Measurements from ENCODE around the gene ATG2B.

The ATG2B gene

DNA sequence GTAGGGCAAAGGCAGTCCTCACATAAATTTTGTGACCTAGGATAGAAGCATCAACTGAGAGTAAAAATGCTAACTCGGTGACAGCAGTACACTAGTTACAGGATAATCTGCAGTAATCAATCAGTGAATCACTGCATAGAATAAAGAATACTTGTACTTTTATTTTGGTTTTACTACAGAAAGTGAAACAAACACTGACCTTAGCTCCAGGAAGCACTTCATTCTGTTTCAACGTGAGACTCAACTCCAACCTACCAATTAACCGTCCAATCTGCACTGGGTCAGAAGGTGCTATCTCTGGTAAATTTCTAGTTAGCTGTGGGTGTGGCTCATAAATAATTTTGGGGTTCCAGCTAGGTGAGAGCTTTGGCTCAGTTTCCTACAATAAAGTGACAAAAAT, 21.8 kb downstream of the ATG2B start:
- H3K4me3 ChIP-seq (ENCODE audit: low read depth, low read length), result no peak overlapping the region
- TF ChIP-seq, protein P1, sequence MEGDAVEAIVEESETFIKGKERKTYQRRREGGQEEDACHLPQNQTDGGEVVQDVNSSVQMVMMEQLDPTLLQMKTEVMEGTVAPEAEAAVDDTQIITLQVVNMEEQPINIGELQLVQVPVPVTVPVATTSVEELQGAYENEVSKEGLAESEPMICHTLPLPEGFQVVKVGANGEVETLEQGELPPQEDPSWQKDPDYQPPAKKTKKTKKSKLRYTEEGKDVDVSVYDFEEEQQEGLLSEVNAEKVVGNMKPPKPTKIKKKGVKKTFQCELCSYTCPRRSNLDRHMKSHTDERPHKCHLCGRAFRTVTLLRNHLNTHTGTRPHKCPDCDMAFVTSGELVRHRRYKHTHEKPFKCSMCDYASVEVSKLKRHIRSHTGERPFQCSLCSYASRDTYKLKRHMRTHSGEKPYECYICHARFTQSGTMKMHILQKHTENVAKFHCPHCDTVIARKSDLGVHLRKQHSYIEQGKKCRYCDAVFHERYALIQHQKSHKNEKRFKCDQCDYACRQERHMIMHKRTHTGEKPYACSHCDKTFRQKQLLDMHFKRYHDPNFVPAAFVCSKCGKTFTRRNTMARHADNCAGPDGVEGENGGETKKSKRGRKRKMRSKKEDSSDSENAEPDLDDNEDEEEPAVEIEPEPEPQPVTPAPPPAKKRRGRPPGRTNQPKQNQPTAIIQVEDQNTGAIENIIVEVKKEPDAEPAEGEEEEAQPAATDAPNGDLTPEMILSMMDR (IDR thresholded peaks at IDR 0.05; ENCODE audit: low read depth, low read length), result no peak

DNA sequence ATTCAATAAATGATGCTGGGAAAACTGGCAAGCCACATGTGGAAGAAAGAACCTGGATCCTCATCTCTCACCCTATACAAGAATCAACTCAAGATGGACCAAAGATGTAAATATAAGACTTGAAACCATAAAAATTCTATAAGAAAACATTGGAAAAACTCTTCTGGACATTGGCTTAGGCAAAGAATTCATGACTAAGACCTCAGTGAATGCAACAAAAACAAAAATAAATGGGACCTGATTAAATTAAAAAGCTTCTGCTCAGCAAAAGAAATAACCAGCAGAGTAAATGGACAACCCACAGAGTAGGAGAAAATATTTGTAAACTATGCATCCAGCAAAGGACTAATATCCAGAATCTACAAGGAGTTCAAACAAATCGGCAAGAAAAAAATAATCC, 24.6 kb downstream of the ATG2B start:
- TF ChIP-seq, protein P1 (IDR thresholded peaks at IDR 0.05; ENCODE audit: low read depth, low read length), result no peak
- H3K4me3 ChIP-seq (ENCODE audit: low read depth, low read length), result no peak overlapping the region

DNA sequence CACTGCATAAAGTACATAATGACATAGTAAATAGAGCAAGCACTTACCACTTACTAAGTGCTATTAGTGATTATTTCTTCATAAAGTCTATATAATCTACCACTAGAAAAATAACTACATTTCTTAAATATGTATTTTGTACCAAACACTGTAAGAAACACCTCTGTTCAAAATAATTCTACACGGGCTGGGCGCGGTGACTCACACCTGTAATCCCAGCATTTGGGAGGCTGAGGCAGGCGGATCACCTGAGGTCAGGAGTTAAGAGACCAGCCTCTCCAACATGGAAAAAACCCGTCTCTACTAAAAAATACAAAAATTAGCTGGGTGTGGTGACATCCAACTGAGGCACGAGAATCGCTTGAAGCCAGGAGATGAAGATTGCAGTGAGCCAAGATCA, 38.9 kb downstream of the ATG2B start:
- TF ChIP-seq, protein P1 (IDR thresholded peaks at IDR 0.05; ENCODE audit: low read depth, low read length), result no peak
- no peak overlapping the region for H3K4me3 ChIP-seq (ENCODE audit: low read depth, low read length)

DNA sequence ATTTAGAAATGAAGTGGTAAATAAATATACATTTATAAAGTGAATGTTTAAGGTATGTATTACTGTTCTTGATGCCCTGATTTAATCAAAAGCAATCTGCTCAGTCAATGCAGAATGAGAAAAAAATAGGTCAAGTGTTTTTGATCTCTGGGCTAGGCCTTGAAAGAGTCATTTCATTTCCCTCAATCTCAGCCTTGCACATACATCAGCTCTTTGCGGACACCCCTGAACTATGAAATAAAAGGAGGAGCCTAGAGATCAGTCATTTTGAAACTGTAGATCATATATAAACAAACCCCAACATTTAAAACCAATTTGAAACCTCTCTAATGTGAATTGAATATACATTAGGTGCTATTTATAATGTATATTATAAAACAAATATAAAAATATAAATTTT, 42.5 kb downstream of the ATG2B start:
- TF ChIP-seq, protein P1 (IDR thresholded peaks at IDR 0.05; ENCODE audit: low read depth, low read length), result no peak
- H3K4me3 ChIP-seq (ENCODE audit: low read depth, low read length), result no peak overlapping the region

DNA sequence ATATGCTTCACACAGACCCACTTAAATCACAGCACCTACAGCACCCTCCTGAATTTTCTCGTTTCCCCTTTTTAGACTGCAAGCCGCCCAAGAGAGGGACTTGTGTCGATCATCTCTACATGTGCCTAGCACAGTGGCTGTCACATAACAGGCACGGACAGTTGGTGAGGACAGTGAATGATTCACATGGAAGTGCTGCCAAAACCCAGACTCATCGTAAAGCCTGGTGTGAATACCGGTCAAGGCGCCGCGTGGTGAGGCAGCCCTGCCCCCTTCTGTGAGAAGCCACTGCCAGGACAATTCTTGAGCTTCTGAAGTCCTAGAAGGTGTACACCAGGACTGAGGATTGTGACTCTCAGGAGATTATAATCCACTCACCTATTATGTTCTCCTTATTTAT, 44.3 kb downstream of the ATG2B start:
- TF ChIP-seq, protein P1 (IDR thresholded peaks at IDR 0.05; ENCODE audit: low read depth, low read length), result no peak
- H3K4me3 ChIP-seq (ENCODE audit: low read depth, low read length), result no peak overlapping the region

DNA sequence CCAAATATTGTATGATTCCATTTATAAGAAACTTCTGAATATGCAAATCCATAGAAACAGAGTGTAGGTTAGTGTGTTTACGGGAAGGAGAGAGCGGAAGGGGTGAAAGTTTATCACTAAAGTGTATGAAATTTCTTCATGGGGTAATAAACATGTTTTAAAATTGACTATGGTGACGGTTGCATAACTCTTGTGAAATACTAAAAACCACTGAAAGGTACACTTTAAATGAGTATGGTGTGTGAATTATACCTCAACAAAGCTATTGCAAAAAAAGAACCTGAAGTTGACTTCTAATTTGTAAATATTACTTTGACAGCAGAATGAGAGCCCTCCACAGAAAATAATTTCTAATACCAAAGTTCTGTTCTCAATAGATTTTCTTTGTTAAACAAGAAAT, 47.1 kb downstream of the ATG2B start:
- TF ChIP-seq, protein P1 (IDR thresholded peaks at IDR 0.05; ENCODE audit: low read depth, low read length), result no peak
- no peak overlapping the region for H3K4me3 ChIP-seq (ENCODE audit: low read depth, low read length)

DNA sequence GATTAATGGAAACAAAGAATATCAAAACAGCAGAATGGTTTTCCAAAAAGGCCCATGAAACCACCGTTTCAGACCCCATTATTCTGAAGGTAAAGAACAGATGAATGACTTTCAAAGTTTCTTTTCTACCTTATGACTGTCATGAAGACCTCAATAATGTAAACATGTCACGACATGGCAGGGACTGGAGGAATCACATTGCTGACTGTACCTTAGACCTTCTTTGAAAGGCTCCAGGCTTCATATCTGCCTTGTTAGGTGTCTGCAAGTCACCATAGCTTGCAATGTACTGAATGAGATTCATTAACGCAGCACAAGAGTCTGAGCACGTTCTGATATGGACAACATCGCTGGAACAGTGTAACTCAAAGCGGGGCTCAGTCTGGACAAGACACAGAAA, 52.2 kb downstream of the ATG2B start:
- TF ChIP-seq, protein P1 (IDR thresholded peaks at IDR 0.05; ENCODE audit: low read depth, low read length), result no peak
- H3K4me3 ChIP-seq (ENCODE audit: low read depth, low read length), result no peak overlapping the region

Measured in WI38 (cell line).